ENCODE measurements around the gene KIF5A.

DNA sequence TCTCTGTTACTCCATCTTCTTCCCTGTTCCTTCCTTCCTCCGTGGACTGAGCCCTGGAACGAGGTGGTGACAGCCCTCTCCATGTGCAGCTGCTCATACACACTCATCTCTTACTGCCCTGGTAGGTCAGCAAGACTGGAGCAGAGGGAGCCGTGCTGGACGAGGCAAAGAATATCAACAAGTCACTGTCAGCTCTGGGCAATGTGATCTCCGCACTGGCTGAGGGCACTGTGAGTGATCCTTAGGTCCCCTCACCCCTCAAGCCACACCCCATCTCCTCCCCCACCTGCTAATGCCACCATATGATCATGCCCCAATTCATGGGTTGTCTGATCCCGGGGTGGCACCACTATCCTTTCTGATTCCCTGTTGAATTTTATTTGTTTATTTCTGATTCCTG is 19.0 kb downstream of the KIF5A start:
- TF ChIP-seq POLR2A (IDR thresholded peaks at IDR 0.05; ENCODE audit: low read depth, low read length) (no peak), EZH2 (IDR thresholded peaks at IDR 0.05; ENCODE audit: borderline replicate concordance, low read depth, low read length, severe bottlenecking) (no peak)
- TF ChIP-seq, protein P1, sequence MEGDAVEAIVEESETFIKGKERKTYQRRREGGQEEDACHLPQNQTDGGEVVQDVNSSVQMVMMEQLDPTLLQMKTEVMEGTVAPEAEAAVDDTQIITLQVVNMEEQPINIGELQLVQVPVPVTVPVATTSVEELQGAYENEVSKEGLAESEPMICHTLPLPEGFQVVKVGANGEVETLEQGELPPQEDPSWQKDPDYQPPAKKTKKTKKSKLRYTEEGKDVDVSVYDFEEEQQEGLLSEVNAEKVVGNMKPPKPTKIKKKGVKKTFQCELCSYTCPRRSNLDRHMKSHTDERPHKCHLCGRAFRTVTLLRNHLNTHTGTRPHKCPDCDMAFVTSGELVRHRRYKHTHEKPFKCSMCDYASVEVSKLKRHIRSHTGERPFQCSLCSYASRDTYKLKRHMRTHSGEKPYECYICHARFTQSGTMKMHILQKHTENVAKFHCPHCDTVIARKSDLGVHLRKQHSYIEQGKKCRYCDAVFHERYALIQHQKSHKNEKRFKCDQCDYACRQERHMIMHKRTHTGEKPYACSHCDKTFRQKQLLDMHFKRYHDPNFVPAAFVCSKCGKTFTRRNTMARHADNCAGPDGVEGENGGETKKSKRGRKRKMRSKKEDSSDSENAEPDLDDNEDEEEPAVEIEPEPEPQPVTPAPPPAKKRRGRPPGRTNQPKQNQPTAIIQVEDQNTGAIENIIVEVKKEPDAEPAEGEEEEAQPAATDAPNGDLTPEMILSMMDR (IDR thresholded peaks at IDR 0.05; ENCODE audit: extremely low read depth in 1 of 2, insufficient read depth in 1 of 2, low read depth in 1 of 2, low read length in 2 of 2), result no peak

Measured in endothelial cell of umbilical vein (primary cell).